DND-41 (cell line): Measurements from ENCODE around the gene RFX2.

Source experiments
- EZH2 ChIP-seq: IDR thresholded peaks from 3 replicates; pipeline ENCODE4 v1.6.1; 2012; ENCODE audit warnings: borderline replicate concordance, low read depth, mild to moderate bottlenecking, moderate library complexity, low read length, inconsistent platforms; ENCODE audit not compliant: severe bottlenecking
- TF ChIP-seq, protein P1 (sequence below): IDR thresholded peaks from 2 replicates; pipeline ENCODE4 v1.5.1; 2012; ENCODE audit warnings: borderline replicate concordance, low read length, moderate library complexity, mild to moderate bottlenecking; ENCODE audit not compliant: poor library complexity, severe bottlenecking; ENCODE audit errors: extremely low read depth

DNA sequence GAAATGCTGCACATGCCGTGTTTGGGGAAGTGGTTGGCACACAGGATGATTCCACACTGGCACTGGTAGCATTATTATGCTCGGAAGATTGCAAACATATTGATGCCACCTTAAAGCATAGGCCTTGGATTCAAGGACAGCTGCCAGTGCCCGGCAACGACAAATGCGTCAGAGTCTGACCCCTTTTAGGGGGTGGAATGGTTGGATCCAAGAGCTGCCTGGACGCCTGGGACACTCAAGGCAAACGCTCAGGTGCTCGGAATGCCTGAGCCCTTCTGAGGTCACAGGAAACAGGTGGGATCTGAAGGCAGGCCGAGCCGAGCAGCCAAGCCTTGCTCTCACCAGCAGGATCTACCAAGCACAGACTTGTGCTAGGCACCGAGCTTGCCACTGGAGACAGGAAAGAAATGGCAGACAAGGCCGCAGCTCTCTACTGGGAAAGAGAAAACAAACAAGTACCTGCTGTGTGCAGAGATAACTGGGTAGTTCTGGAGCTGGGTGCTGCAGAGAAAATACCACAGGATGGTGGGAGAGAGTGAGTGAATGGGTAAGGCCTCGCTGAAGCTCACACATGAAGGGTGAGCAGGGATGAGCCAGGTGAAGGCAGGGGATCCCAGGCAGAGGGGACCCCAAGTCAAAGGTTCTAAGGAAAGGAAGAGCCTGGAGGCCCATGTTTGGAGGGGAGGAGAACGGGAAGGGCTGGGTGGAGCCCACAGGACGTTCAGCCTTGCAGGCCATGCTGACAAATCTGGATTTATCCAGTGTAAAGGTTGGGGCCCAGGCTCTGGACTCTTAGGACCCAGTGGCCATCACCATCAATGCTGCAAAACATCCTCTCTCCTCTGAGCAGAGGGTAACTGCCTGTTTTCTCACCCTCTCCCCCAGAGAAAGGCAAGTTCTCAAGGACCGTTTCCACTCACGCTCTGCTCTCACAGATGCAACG lies 141.6 kb downstream of the RFX2 start:
- TF ChIP-seq, protein P1, sequence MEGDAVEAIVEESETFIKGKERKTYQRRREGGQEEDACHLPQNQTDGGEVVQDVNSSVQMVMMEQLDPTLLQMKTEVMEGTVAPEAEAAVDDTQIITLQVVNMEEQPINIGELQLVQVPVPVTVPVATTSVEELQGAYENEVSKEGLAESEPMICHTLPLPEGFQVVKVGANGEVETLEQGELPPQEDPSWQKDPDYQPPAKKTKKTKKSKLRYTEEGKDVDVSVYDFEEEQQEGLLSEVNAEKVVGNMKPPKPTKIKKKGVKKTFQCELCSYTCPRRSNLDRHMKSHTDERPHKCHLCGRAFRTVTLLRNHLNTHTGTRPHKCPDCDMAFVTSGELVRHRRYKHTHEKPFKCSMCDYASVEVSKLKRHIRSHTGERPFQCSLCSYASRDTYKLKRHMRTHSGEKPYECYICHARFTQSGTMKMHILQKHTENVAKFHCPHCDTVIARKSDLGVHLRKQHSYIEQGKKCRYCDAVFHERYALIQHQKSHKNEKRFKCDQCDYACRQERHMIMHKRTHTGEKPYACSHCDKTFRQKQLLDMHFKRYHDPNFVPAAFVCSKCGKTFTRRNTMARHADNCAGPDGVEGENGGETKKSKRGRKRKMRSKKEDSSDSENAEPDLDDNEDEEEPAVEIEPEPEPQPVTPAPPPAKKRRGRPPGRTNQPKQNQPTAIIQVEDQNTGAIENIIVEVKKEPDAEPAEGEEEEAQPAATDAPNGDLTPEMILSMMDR, result no peak
- TF ChIP-seq EZH2, result no peak
